Measurements from ENCODE around the gene FAM181A. TPM values are rescaled to one million over a fixed set of nuclear protein-coding genes. Genes with fewer than 3 reads are reported as not detected.

FAM181A gene
- total RNA-seq, 2 experiments from 2014 or later, result not detected

GRCh38 chr14:93895023-93895604 lies 32.0 kb upstream of the FAM181A start:
- Mint-ChIP-seq H3K4me1 (ENCODE audit: low read depth) (no peaks in the 10 kb centered on the region), H3K4me3 (no peak overlapping the region), H3K36me3 (ENCODE audit: low read depth) (no peaks in the 10 kb centered on the region), H3K27ac (no peak overlapping the region), H3K9me3 (no peaks in the 10 kb centered on the region), H3K27me3 (peaks cover 9% of the 10 kb centered on the region)
- no peak for TF ChIP-seq CTCF (IDR thresholded peaks at IDR 0.05)
- DNase-seq (no peak), ATAC-seq (no peak)
- intact Hi-C loops (cut with micrococcal nuclease), result no loop called here
- ChIA-PET CTCF (interaction anchor here (0.7 to 2.0 kb wide), 5 partner anchors 42 to 254 kb away, joined by 3 to 10 read pairs (median 3); no protein-coding TSS in a partner anchor), POLR2A (no interaction called here)

- no peaks in the 10 kb centered on the region for H3K27me3 Mint-ChIP-seq
- no peaks in the 10 kb centered on the region for H3K4me1 Mint-ChIP-seq (ENCODE audit: low read depth)
- H3K4me3 Mint-ChIP-seq, result no peak overlapping the region
- ATAC-seq (no peak), DNase-seq (no peak)
- ChIA-PET CTCF (interaction anchor here (0.8 to 2.5 kb wide), 4 partner anchors 9 to 242 kb away, joined by 3 to 6 read pairs (median 4); no protein-coding TSS in a partner anchor), POLR2A (no interaction called here)
- intact Hi-C loops (cut with micrococcal nuclease), result no loop called here
- no peak for TF ChIP-seq CTCF (IDR thresholded peaks at IDR 0.05)
- no peak overlapping the region for H3K27ac Mint-ChIP-seq
- H3K9me3 Mint-ChIP-seq, result no peaks in the 10 kb centered on the region
- no peaks in the 10 kb centered on the region for H3K36me3 Mint-ChIP-seq (ENCODE audit: low read depth)
Measured at GRCh38 chr14:93897476-93897845, 29.7 kb upstream of the FAM181A start.

GRCh38 chr14:93898081-93898611 lies 29.0 kb upstream of the FAM181A start:
- DNase-seq (no peak), ATAC-seq (no peak)
- Mint-ChIP-seq H3K4me1 (ENCODE audit: low read depth) (no peaks in the 10 kb centered on the region), H3K27me3 (no peaks in the 10 kb centered on the region), H3K36me3 (ENCODE audit: low read depth) (no peaks in the 10 kb centered on the region), H3K4me3 (no peak overlapping the region), H3K27ac (no peak overlapping the region), H3K9me3 (no peaks in the 10 kb centered on the region)
- intact Hi-C loops (cut with micrococcal nuclease), result no loop called here
- TF ChIP-seq CTCF (IDR thresholded peaks at IDR 0.05), result no peak
- POLR2A ChIA-PET, result no interaction called here
- CTCF ChIA-PET, result interaction anchor here (0.8 to 2.5 kb wide), 4 partner anchors 9 to 242 kb away, joined by 3 to 6 read pairs (median 4); no protein-coding TSS in a partner anchor

GRCh38 chr14:93898731-93899130 lies 28.4 kb upstream of the FAM181A start:
- Mint-ChIP-seq H3K4me1 (ENCODE audit: low read depth) (no peaks in the 10 kb centered on the region), H3K27ac (no peak overlapping the region), H3K4me3 (no peak overlapping the region), H3K9me3 (no peaks in the 10 kb centered on the region), H3K27me3 (no peaks in the 10 kb centered on the region), H3K36me3 (ENCODE audit: low read depth) (no peaks in the 10 kb centered on the region)
- ChIA-PET CTCF (interaction anchor here (1.1 kb wide), 1 partner anchor 138 kb away, joined by 4 read pairs; no protein-coding TSS in a partner anchor), POLR2A (no interaction called here)
- no peak for TF ChIP-seq CTCF (IDR thresholded peaks at IDR 0.05)
- ATAC-seq (no peak), DNase-seq (no peak)
- intact Hi-C loops (cut with micrococcal nuclease), result no loop called here

GRCh38 chr14:93901813-93902212 lies 25.3 kb upstream of the FAM181A start:
- intact Hi-C loops (cut with micrococcal nuclease), result no loop called here
- TF ChIP-seq CTCF (IDR thresholded peaks at IDR 0.05), result no peak
- Mint-ChIP-seq H3K9me3 (no peaks in the 10 kb centered on the region), H3K4me1 (ENCODE audit: low read depth) (no peaks in the 10 kb centered on the region), H3K27ac (no peak overlapping the region), H3K27me3 (no peaks in the 10 kb centered on the region), H3K36me3 (ENCODE audit: low read depth) (no peaks in the 10 kb centered on the region), H3K4me3 (no peak overlapping the region)
- ChIA-PET POLR2A (no interaction called here), CTCF (no interaction called here)
- ATAC-seq, result no peak
- DNase-seq, result no peak

All from activated CD8-positive, alpha-beta T cell treated with anti-CD3 and anti-CD28 coated beads for 36 hours (primary cell).